ENCODE results near the gene PDE12. TPM values are rescaled to one million over a fixed set of nuclear protein-coding genes. Genes with fewer than 3 reads are reported as not detected.

The PDE12 gene
- total and polyA plus RNA-seq, 2 of the 13 experiments (the other 11 are each of a cell fraction or from before 2014, with no cell fraction given): 9.0 to 17.8 TPM

DNA sequence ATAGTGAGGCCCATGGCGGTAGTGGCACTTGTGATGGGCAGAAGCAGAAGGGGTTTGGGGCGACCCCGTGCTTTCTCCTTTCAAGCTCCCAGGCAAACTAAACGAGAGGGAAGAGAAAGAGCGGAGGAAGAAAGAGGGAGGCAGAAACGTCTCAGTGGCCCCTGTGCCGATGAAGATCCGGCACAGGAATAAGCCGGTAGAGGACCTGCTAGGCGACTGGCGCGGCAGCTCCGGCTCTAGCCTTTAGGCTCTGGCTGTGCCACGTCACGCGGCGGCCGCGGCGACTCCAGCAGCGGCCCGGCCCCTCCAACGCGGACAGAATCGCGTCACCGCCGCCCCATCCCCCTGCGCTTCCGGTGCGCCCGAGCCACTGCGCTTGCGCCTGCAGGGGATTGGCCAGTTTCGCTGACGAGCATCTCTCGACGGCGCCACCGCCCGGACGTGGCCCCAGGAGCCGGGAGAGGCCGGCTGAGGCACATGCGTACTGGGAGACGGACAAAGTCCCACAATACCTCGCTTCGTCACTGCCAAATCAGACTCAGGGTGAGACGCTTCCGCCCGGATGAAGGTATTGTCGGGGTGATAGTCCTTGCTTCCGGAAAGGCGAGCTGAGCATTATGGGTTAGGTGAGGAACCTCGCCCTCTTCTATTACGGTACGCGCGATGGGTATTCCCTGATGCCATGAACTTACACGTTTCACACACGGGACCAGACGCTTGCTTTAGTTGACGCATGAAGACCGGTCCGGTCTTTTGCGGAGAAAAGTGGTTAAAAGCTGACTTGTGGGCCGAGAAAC, 41.3 kb downstream of the PDE12 start, which contains the start of gene ARF4 (continued):
- TF ChIP-seq ZNF577 (CRISPR knock-in tag; IDR thresholded peaks at IDR 0.05; ENCODE audit: borderline replicate concordance, low read depth) (no peak), PRDM15 (CRISPR knock-in tag; IDR thresholded peaks at IDR 0.05) (no peak), CENPX (CRISPR knock-in tag; IDR thresholded peaks at IDR 0.05) (no peak), ZSCAN30 (CRISPR knock-in tag; IDR thresholded peaks at IDR 0.05) (peak; percentile 50; the same call in 1 of the 2 replicates), THRA (CRISPR knock-in tag; IDR thresholded peaks at IDR 0.05; ENCODE audit: borderline replicate concordance) (peak; percentile 72), ZNF576 (CRISPR knock-in tag; IDR thresholded peaks at IDR 0.05) (no peak), HIVEP1 (CRISPR knock-in tag; IDR thresholded peaks at IDR 0.05) (peak; percentile 84; the same call in 1 of the 2 replicates), GTF2F1 (IDR thresholded peaks at IDR 0.05; ENCODE audit: low read length) (peak; percentile 64; the same call in 1 of the 2 replicates), TEAD3 (CRISPR knock-in tag; optimal IDR thresholded peaks at IDR 0.05; ENCODE audit: borderline replicate concordance) (peak; percentile 69), SNAPC2 (CRISPR knock-in tag; IDR thresholded peaks at IDR 0.05) (no peak), ATF7-NPFF (CRISPR knock-in tag; IDR thresholded peaks at IDR 0.05; ENCODE audit: low read depth) (peak; percentile 85), REXO4 (CRISPR knock-in tag; IDR thresholded peaks at IDR 0.05; ENCODE audit: borderline replicate concordance) (no peak), ZNF274 (CRISPR knock-in tag; IDR thresholded peaks at IDR 0.05) (peak; percentile 34; the same call in 1 of the 2 replicates), ZNF3 (CRISPR knock-in tag; IDR thresholded peaks at IDR 0.05) (no peak), ZFP41 (CRISPR knock-in tag; IDR thresholded peaks at IDR 0.05; ENCODE audit: borderline replicate concordance) (peak; percentile 85; the same call in 1 of the 2 replicates), IKZF1 (IDR thresholded peaks at IDR 0.05) (no peak)
- TF ChIP-seq, protein P1, sequence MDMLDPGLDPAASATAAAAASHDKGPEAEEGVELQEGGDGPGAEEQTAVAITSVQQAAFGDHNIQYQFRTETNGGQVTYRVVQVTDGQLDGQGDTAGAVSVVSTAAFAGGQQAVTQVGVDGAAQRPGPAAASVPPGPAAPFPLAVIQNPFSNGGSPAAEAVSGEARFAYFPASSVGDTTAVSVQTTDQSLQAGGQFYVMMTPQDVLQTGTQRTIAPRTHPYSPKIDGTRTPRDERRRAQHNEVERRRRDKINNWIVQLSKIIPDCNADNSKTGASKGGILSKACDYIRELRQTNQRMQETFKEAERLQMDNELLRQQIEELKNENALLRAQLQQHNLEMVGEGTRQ (IDR thresholded peaks at IDR 0.05; ENCODE audit: low read depth, low read length): no peak
- TF ChIP-seq, protein P1 (CRISPR knock-in tag; IDR thresholded peaks at IDR 0.05; ENCODE audit: borderline replicate concordance): peak; percentile 35; the same call in 1 of the 2 replicates
- TF ChIP-seq, protein P2, sequence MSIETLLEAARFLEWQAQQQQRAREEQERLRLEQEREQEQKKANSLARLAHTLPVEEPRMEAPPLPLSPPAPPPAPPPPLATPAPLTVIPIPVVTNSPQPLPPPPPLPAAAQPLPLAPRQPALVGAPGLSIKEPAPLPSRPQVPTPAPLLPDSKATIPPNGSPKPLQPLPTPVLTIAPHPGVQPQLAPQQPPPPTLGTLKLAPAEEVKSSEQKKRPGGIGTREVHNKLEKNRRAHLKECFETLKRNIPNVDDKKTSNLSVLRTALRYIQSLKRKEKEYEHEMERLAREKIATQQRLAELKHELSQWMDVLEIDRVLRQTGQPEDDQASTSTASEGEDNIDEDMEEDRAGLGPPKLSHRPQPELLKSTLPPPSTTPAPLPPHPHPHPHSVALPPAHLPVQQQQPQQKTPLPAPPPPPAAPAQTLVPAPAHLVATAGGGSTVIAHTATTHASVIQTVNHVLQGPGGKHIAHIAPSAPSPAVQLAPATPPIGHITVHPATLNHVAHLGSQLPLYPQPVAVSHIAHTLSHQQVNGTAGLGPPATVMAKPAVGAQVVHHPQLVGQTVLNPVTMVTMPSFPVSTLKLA (IDR thresholded peaks at IDR 0.05): peak; percentile 54

Measured in HepG2 (cell line).